Ramos (cell line): ENCODE data around the gene CPPED1.

ENCODE experiments used
- in situ Hi-C: fragments of 300-500 bp; cut with MboI; formaldehyde crosslinking; loops from one replicate; pipeline ENCODE4 v1.14.3; 2022; ENCODE audit warnings: low sequenced_read_pairs; ENCODE audit not compliant: unreplicated experiment

Gene CPPED1

DNA sequence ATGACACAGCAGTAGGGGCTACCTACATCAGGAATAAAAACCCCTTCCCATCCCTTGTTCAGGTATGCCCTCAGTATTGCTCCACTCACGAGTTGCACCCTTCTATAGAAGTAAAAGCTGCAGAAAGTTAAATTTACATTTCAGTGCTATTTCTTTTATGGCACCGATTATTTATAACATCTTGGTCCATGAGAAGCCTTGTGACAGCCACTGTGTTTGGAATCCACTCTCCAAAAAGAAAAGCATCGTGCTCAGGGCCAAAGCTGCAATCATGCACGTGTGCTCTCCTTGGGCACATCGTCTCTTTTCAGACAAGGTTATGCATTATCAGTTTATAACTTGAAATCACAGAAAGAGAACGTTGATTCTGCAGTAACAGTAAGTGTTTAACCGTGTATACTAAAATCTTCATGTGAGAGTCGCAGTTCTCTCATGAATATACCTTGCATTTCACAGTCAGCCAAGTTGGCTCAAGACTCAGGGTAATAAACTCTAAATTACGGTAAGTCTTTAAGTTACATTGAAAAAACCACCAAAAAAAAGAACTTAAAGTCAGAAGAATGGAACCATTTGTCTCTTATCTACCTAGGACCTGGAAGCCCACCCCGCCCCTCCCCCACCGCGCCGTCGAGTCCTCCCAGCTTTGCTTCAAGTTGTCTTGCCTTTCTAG lies 189.6 kb downstream of the CPPED1 start:
- in situ Hi-C loops = no loop called here

- in situ Hi-C loops = no loop called here
Observed at GRCh38 chr16:12613131-12613991, 190.3 kb downstream of the CPPED1 start.

DNA sequence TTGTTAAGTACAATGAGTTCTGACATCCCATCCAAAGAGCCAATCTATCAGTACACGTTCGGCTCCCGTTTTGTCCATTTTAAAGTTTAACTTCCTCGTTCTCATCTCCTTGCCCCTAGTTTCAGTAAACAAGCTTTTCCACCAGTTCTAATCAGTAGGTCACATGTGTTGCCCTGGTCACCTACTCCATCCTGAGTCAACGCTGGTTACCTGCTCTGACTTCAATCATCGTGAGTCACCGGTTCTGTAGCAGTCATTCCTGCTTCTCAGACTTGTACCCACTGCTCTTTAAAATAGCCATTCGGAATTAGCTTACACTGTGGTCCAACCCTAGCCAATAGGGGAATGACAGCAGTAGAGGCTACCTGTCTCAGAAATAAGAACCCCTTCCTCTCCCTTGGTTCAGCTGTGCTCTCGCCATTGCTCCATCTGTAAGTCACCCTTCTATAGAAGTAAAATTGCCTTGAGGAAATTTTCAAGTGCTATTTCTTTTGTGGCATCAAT lies 191.0 kb downstream of the CPPED1 start:
- in situ Hi-C loops = no loop called here

DNA sequence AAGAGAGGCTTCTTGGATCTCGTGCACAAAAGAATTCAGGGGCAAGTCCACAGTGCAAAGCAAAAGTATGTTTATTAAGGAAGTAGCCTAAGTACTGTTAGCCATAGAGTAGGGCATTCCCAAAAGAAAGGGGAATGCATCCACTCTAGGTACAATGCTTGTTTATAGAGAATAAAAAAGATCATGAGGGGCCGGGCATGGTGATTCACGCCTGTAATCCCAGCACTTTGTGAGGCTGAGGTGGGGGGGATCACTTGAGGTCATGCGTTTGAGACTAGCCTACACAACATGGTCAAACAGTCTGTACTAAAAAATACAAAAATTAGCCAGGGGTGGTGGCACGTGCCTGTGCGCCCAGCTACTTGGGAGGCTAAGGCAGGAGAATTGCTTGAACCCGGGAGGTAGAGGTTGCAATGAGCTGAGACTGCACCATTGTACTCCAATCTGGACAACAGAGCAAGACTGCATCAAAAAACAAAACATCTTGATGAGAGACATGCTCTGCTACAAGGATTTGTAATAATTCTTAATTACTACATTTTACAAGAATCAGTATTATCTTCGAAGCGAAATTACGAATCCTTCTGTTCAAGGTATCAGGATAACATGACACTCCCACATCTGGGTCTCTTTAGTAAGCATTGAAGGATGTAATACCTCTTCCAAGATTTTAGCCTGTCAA lies 191.6 kb downstream of the CPPED1 start:
- in situ Hi-C loops = no loop called here

DNA sequence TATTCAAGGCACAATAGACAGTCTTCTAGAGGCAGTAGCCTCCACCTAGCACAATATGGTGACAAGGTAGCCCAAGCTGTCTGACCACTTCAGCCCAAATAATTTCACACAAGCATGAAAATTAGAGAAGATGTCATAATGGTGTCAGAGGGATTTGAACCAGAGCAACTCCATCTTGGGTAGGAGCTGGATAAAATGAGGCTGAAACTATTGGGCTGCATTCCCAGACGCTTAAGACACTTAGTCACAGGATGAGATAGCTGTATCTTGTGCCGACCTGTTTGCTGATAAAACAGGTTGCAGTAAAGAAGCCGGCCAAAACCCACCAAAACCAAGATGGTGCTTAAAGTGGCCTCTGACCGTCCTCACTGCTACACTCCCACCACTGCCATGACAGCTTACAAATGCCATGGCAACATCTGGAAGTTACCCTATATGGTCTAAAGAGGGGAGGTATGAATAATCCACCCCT lies 192.6 kb downstream of the CPPED1 start:
- in situ Hi-C loops = no loop called here

DNA sequence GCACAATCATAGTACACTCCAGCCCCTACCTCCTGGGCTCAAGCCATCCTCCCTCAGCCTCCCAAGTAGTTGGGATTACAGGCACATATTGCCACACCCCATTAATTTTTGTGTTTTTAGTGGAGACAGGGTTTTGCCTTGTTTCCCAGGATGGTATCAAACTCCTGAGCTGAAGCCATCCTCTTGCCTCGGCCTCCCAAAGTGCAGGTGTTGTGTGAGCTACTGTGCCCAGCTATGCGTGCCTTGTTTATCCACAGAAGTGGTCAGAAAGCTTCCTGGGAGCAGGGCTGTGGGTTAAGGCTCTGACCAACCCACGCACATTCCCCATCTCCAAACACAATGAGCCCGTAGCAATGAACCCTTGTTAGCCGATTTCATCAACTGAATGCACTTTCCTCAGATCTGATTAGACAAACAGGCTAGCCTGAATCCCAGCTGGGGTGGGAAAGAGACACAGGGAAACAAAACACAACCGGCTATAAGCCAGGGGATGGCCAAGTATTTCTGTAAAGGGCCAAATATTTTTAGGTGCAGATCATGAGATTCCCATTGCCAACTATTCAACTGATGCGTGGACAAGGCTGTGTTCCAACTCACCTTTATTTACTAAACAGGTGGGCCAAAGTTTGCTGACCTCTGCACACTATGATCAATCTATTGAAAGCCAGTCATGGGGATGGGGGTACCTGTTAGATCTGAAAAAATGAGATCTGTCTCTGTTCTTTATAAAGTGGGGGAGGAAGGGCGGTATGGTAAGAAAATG lies 193.6 kb downstream of the CPPED1 start:
- in situ Hi-C loops = no loop called here
